Caco-2 (cell line): ENCODE measurements around the gene NUTM2F. TPM values are rescaled to one million over a fixed set of nuclear protein-coding genes. Genes with fewer than 3 reads are reported as not detected.
"Not testable (repeated sequence)": the region's sequence is repeated elsewhere in the genome, so short reads cannot be mapped to it uniquely, and the experiment has no call there.

Experiments
- BruUV-seq: library from RNA; stranded (reverse); fragments of 400-500 nt; replicated peaks from 2 replicates; lab custom pipeline; 2021; lab: Mats Ljungman, UMichigan
- CTCF ChIA-PET: fragments of 300-600 bp; sonication (Branson Sonifier 250); formaldehyde crosslinking; loops from one replicate; lab custom pipeline; 2022; ENCODE audit warnings: antibody characterized with exemption; lab: Charles Lee
- POLR2A ChIA-PET: fragments of 300-600 bp; sonication (Branson Sonifier 250); formaldehyde crosslinking; loops from one replicate; lab custom pipeline; 2022; ENCODE audit warnings: antibody characterized with exemption; lab: Charles Lee
- DNase-seq, 2 experiments: peaks; one replicate each; pipeline versions ENCODE4 v3.0.0 to v3.0.0-alpha.2; 2020 to 2022
- H3K27me3 ChIP-seq: replicated peaks from 2 replicates; pipeline ENCODE4 v1.6.0; 2011; ENCODE audit warnings: low read length; ENCODE audit not compliant: control insufficient read depth, insufficient read depth
- H3K36me3 ChIP-seq: 2 replicates; pipeline ENCODE4 v1.5.1; 2011; ENCODE audit warnings: low read length; ENCODE audit not compliant: control insufficient read depth, insufficient read depth
- H3K4me1 ChIP-seq: fragments of 250-450 bp; sonication (Bioruptor Pico); 2 replicates; pipeline ENCODE4 v1.5.1; 2020; ENCODE audit warnings: mild to moderate bottlenecking
- H3K4me3 ChIP-seq: 2 replicates; pipeline ENCODE4 v1.5.1; 2011; ENCODE audit warnings: low read depth, mild to moderate bottlenecking, control low read depth, low read length
- H3K9me3 ChIP-seq: fragments of 250-450 bp; sonication (Bioruptor Pico); 2 replicates; pipeline ENCODE4 v1.5.1; 2020; ENCODE audit warnings: mild to moderate bottlenecking, moderate library complexity
- H3K27ac Mint-ChIP-seq: one replicate; pipeline ENCODE4 v1.8.0; 2022; ENCODE audit warnings: mixed read lengths; ENCODE audit not compliant: unreplicated experiment
- H3K27me3 Mint-ChIP-seq: one replicate; pipeline ENCODE4 v1.8.0; 2022; ENCODE audit warnings: mixed read lengths; ENCODE audit not compliant: insufficient read depth, unreplicated experiment
- H3K36me3 Mint-ChIP-seq: one replicate; pipeline ENCODE4 v1.8.0; 2022; ENCODE audit warnings: mild to moderate bottlenecking, mixed read lengths; ENCODE audit not compliant: insufficient read depth, unreplicated experiment
- H3K4me1 Mint-ChIP-seq: one replicate; pipeline ENCODE4 v1.8.0; 2022; ENCODE audit warnings: low read depth, mixed read lengths; ENCODE audit not compliant: unreplicated experiment
- H3K4me3 Mint-ChIP-seq: one replicate; pipeline ENCODE4 v1.8.0; 2022; ENCODE audit warnings: mild to moderate bottlenecking, moderate library complexity, mixed read lengths; ENCODE audit not compliant: unreplicated experiment
- H3K9me3 Mint-ChIP-seq: one replicate; pipeline ENCODE4 v1.8.0; 2022; ENCODE audit warnings: mixed read lengths; ENCODE audit not compliant: unreplicated experiment
- intact Hi-C: fragments of 100-400 bp; cut with micrococcal nuclease; formaldehyde crosslinking; loops from one replicate; pipeline ENCODE4 v1.10.0; 2022; ENCODE audit not compliant: unreplicated experiment
- total RNA-seq: library from RNA; stranded (reverse); gene quantifications from 2 replicates; pipeline ENCODE4 v1.2.3, GENCODE V29; 2022

Gene NUTM2F
- total RNA-seq, 1 experiment from 2014 or later = not detected

- H3K27me3 ChIP-seq, BruUV-seq, H3K4me3 ChIP-seq, H3K9me3 ChIP-seq, POLR2A ChIA-PET, DNase-seq, H3K4me1 ChIP-seq, intact Hi-C loops, H3K4me1 Mint-ChIP-seq, H3K27me3 Mint-ChIP-seq, H3K36me3 Mint-ChIP-seq, H3K4me3 Mint-ChIP-seq, CTCF ChIA-PET, H3K36me3 ChIP-seq, H3K9me3 Mint-ChIP-seq, H3K27ac Mint-ChIP-seq: not testable (repeated sequence)
Measured at GRCh38 chr9:94338723-94339122, 10.3 kb upstream of the NUTM2F start.

- H3K9me3 ChIP-seq, POLR2A ChIA-PET, CTCF ChIA-PET, H3K27ac Mint-ChIP-seq, DNase-seq, BruUV-seq, H3K4me1 Mint-ChIP-seq, H3K4me3 Mint-ChIP-seq, H3K4me3 ChIP-seq, intact Hi-C loops, H3K4me1 ChIP-seq, H3K27me3 Mint-ChIP-seq, H3K9me3 Mint-ChIP-seq, H3K27me3 ChIP-seq, H3K36me3 ChIP-seq, H3K36me3 Mint-ChIP-seq: not testable (repeated sequence)
Measured at GRCh38 chr9:94336445-94336844, 8.0 kb upstream of the NUTM2F start.

GRCh38 chr9:94325583-94325982, 2.9 kb downstream of the NUTM2F start:
- H3K9me3 ChIP-seq, H3K4me3 Mint-ChIP-seq, H3K27me3 ChIP-seq, H3K27me3 Mint-ChIP-seq, H3K9me3 Mint-ChIP-seq, H3K36me3 Mint-ChIP-seq, H3K4me1 ChIP-seq, H3K4me3 ChIP-seq, DNase-seq, H3K36me3 ChIP-seq, POLR2A ChIA-PET, BruUV-seq, H3K27ac Mint-ChIP-seq, H3K4me1 Mint-ChIP-seq, CTCF ChIA-PET, intact Hi-C loops: not testable (repeated sequence)

GRCh38 chr9:94323153-94323798, 5.2 kb downstream of the NUTM2F start:
- BruUV-seq, H3K4me1 ChIP-seq, H3K27me3 ChIP-seq, H3K9me3 ChIP-seq, H3K4me3 ChIP-seq, H3K4me3 Mint-ChIP-seq, H3K27me3 Mint-ChIP-seq, POLR2A ChIA-PET, CTCF ChIA-PET, H3K4me1 Mint-ChIP-seq, H3K9me3 Mint-ChIP-seq, DNase-seq, H3K36me3 ChIP-seq, H3K27ac Mint-ChIP-seq, H3K36me3 Mint-ChIP-seq, intact Hi-C loops: not testable (repeated sequence)

GRCh38 chr9:94322342-94322940, 6.0 kb downstream of the NUTM2F start:
- intact Hi-C loops, POLR2A ChIA-PET, BruUV-seq, DNase-seq, H3K4me1 ChIP-seq, H3K4me1 Mint-ChIP-seq, H3K4me3 ChIP-seq, H3K9me3 Mint-ChIP-seq, H3K36me3 ChIP-seq, H3K27ac Mint-ChIP-seq, H3K9me3 ChIP-seq, H3K4me3 Mint-ChIP-seq, CTCF ChIA-PET, H3K36me3 Mint-ChIP-seq, H3K27me3 Mint-ChIP-seq, H3K27me3 ChIP-seq: not testable (repeated sequence)

- CTCF ChIA-PET, DNase-seq, BruUV-seq, intact Hi-C loops, H3K27me3 ChIP-seq, H3K4me1 ChIP-seq, H3K27me3 Mint-ChIP-seq, POLR2A ChIA-PET, H3K27ac Mint-ChIP-seq, H3K4me3 ChIP-seq, H3K9me3 ChIP-seq, H3K4me1 Mint-ChIP-seq, H3K9me3 Mint-ChIP-seq, H3K36me3 Mint-ChIP-seq, H3K4me3 Mint-ChIP-seq, H3K36me3 ChIP-seq: not testable (repeated sequence)
Measured at GRCh38 chr9:94317949-94318657, 10.3 kb downstream of the NUTM2F start.

GRCh38 chr9:94316236-94316635, 12.2 kb downstream of the NUTM2F start:
- H3K4me1 ChIP-seq, H3K36me3 ChIP-seq, BruUV-seq, CTCF ChIA-PET, H3K4me3 Mint-ChIP-seq, H3K9me3 ChIP-seq, H3K27ac Mint-ChIP-seq, H3K4me1 Mint-ChIP-seq, H3K27me3 ChIP-seq, H3K36me3 Mint-ChIP-seq, DNase-seq, intact Hi-C loops, POLR2A ChIA-PET, H3K9me3 Mint-ChIP-seq, H3K27me3 Mint-ChIP-seq, H3K4me3 ChIP-seq: not testable (repeated sequence)
